Right lobe of liver (tissue), 6 donors: Measurements from ENCODE around the gene COPS4. TPM values are rescaled to one million over a fixed set of nuclear protein-coding genes. Genes with fewer than 3 reads are reported as not detected.

ENCODE experiments used
- ATAC-seq, 4 donors: fragments of 200-7000 bp; cut with Tn5 transposase; one replicate each; pipeline ENCODE4 v1.9.1; 2020; ENCODE audit warnings: mild to moderate bottlenecking in 4 of 4, moderate library complexity in 4 of 4
- DNase-seq, 3 donors: peaks; one replicate each; pipeline ENCODE4 v3.0.0-alpha.2; 2020
- H3K27ac ChIP-seq, 3 donors: fragments of 200-600 bp; one replicate each; pipeline ENCODE4 v1.8.0; 2022
- H3K27me3 ChIP-seq, 2 donors: fragments of 200-600 bp; one replicate each; pipeline ENCODE4 v1.8.0; 2022
- H3K36me3 ChIP-seq, 4 donors: fragments of 200-600 bp; sonication (generic) in 1 of 4; one replicate each; pipeline versions ENCODE4 v1.5.1 to v1.8.0; 2017 to 2022; ENCODE audit warnings: control low read depth in 1 of 4
- H3K4me1 ChIP-seq, 4 donors: fragments of 200-600 bp; sonication (generic) in 1 of 4; one replicate each; pipeline versions ENCODE4 v1.5.1 to v1.8.0; 2017 to 2022; ENCODE audit warnings: control low read depth in 1 of 4
- H3K4me3 ChIP-seq, 3 donors: fragments of 200-600 bp; one replicate each; pipeline ENCODE4 v1.8.0; 2022
- H3K9me3 ChIP-seq, 4 donors: fragments of 200-600 bp; sonication (generic) in 1 of 4; one replicate each; pipeline versions ENCODE4 v1.5.1 to v1.8.0; 2017 to 2022; ENCODE audit warnings: control low read depth in 1 of 4
- POLR2A ChIP-seq: fragments of 450-650 bp; IDR thresholded peaks from one replicate; pipeline ENCODE4 v1.6.1; 2017; ENCODE audit warnings: antibody characterized with exemption, mild to moderate bottlenecking
- WGBS: methylation state at CpG from one replicate; pipeline ENCODE4 v1.1.6; 2018; ENCODE audit warnings: low coverage, low lambda C conversion rate; ENCODE audit not compliant: insufficient coverage; ENCODE audit errors: missing lambda C conversion rate; 5-methylcytosine and 5-hydroxymethylcytosine counted together
- intact Hi-C, 2 donors: fragments of 100-400 bp; cut with DNase I; formaldehyde crosslinking; loops; one replicate each; pipeline versions ENCODE4 v1.11.2 to v1.14.1; 2022
- small RNA-seq, 2 experiments: library from RNA; depleted of rRNA; stranded (forward); fragments of <200 nt; gene quantifications; one replicate each; pipeline ENCODE3, GENCODE V24; 2016
- total RNA-seq, 6 experiments: library from RNA; depleted of rRNA in 2 of 6; stranded (reverse); fragments of >200 nt in 2 of 6; fragmentation: NEBNext Ultra II Directional in 3 of 6; extraction: Animal tissue kit (Norgen Biotek cat#: 25700) in 3 of 6; gene quantifications; one replicate each; pipeline versions ENCODE4 v1.1.0 to v1.2.4, GENCODE V29; 2016 to 2023
- TF ChIP-seq, protein P1 (sequence below), 4 donors: fragments of 200-600 bp in 3 of 4; fragments of 450-650 bp in 1 of 4; IDR thresholded peaks; one replicate each; pipeline versions ENCODE4 v1.5.1 to v1.8.0; 2016 to 2022; ENCODE audit warnings: antibody characterized with exemption in 4 of 4, mild to moderate bottlenecking in 2 of 4
- donor health status: DM: no; HTN: yes; CAD: no.
- donor health status: DM: no; HTN: no; CAD: no.
- donor health status: DM: no; HTN: no; CAD: no.
- donor health status: DM: no; HTN: yes; CAD: no.
- donor health status: DM: no; HTN: yes; CAD: no.

Gene COPS4
- total RNA-seq, 6 experiments from 2014 or later = 11.1 to 18.9 (median 14.7) TPM

DNA sequence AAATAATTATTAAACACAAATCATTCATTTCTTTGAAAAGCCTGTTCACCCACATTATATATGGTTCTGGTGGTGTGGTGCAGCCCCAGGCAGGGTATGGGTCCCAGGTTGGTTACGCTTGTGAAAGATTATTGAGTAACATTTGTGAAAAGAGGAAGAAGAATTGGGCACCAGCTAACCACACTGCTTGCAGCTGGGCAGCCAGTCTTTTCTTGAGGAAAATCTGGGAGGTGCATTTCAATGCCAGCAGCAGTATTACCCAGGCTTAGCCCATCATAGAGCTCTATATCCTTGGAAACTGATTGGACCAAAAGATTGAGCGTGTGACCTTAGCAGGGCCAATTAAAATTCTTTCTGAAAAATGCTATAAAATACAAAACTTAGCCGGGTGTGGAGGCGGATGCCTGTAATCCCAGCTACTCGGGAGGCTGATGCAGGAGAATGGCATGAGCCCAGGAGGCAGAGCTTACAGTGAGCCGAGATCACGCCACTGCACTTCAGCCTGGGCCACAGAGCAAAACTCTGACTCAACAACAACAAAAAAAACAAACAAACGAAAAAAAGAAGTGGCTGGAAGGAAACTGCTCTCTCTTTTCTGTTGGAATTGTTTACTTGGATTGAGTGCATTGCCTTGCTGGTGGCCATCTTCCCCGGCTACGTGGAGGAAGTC, 89.3 kb downstream of the COPS4 start:
- TF ChIP-seq, protein P1, sequence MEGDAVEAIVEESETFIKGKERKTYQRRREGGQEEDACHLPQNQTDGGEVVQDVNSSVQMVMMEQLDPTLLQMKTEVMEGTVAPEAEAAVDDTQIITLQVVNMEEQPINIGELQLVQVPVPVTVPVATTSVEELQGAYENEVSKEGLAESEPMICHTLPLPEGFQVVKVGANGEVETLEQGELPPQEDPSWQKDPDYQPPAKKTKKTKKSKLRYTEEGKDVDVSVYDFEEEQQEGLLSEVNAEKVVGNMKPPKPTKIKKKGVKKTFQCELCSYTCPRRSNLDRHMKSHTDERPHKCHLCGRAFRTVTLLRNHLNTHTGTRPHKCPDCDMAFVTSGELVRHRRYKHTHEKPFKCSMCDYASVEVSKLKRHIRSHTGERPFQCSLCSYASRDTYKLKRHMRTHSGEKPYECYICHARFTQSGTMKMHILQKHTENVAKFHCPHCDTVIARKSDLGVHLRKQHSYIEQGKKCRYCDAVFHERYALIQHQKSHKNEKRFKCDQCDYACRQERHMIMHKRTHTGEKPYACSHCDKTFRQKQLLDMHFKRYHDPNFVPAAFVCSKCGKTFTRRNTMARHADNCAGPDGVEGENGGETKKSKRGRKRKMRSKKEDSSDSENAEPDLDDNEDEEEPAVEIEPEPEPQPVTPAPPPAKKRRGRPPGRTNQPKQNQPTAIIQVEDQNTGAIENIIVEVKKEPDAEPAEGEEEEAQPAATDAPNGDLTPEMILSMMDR (IDR thresholded peaks at IDR 0.05) = no peak
- no peak for TF ChIP-seq POLR2A
- Histone ChIP-seq H3K4me1 (no peaks in the 10 kb centered on the region), H3K27me3 (no peaks in the 10 kb centered on the region), H3K27ac (no peak overlapping the region), H3K4me3 (no peak overlapping the region), H3K36me3 (no peaks in the 10 kb centered on the region), H3K9me3 (no peaks in the 10 kb centered on the region)
- no peak for DNase-seq
- ATAC-seq = peak; percentile 33 to 62 (median 46)
- 64% methylated on average over 10 of the region's 10 CpGs for WGBS
- intact Hi-C loops = no loop called here

Small RNA genes lying within 50 kb of the gene (small RNA-seq; reads per million reads assigned to genes)
- gene RNU6-615P = 0 reads per million in 2 experiments

Other genes with a start within 250 kb of the COPS4 start
- gene SCD5, start 236.4 kb upstream of the COPS4 start, total RNA-seq = 1 to 10 TPM in 3 of 6 experiments, under 1 TPM in 3; 0.62 to 1.4 (median 0.96) TPM
- 100 to 1,000 TPM; 117 to 161 (median 128) TPM for gene SEC31A, start 144.0 kb upstream of the COPS4 start, total RNA-seq
- gene THAP9, start 134.4 kb upstream of the COPS4 start, total RNA-seq = 1 to 10 TPM in 5 of 6 experiments, under 1 TPM in 1; 0.92 to 3.8 (median 3.0) TPM
- 1 to 10 TPM; 5.4 to 8.1 (median 6.0) TPM for gene LIN54, start 24.4 kb upstream of the COPS4 start, total RNA-seq
- gene PLAC8, start 79.5 kb downstream of the COPS4 start, total RNA-seq = 10 to 100 TPM in 4 of 6 experiments, 1 to 10 TPM in 2; 6.0 to 18.9 (median 11.8) TPM
- gene COQ2, start 249.6 kb downstream of the COPS4 start, total RNA-seq = 10 to 100 TPM in 4 of 6 experiments, 1 to 10 TPM in 2; 6.9 to 15.5 (median 10.6) TPM